HG03139 (cell line): ENCODE data around the gene SAYSD1.

Experiments
- ATAC-seq: cut with Tn5 transposase; IDR thresholded peaks from one replicate; pipeline ENCODE4 v1.9.1; 2021; ENCODE audit not compliant: unreplicated experiment

SAYSD1 gene

DNA sequence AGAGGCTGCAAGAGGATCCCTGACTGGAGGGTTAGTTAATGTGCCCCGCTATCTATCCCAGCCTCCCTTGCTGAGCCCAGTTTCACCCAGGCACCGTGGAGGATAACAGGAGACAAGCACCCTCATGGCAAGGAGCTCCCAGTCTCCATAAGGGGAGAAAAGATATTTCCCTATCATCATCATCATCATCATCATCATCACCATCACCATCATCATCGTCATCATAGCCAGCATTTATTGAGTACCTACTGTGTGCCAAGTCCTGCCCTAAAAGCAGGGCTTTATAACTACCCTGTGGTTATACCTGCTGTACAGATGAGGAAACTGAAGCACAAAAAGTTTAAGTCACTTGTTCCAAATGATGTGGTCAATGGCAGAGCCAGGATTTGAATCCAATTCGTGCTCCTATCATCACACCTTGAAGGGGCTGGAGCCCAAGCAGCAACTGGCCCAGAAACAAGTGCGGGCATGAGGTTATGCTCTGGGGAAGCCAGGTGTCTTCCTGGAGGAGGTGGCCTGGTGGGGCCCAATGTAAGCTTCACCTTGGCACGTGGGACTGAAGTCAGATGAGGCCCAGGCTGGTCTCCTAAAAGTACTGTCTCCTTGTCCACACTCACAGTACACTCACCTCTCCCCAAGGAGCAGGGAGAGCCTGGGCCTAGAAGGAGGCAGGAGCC lies 56.4 kb downstream of the SAYSD1 start:
- no peak for ATAC-seq

DNA sequence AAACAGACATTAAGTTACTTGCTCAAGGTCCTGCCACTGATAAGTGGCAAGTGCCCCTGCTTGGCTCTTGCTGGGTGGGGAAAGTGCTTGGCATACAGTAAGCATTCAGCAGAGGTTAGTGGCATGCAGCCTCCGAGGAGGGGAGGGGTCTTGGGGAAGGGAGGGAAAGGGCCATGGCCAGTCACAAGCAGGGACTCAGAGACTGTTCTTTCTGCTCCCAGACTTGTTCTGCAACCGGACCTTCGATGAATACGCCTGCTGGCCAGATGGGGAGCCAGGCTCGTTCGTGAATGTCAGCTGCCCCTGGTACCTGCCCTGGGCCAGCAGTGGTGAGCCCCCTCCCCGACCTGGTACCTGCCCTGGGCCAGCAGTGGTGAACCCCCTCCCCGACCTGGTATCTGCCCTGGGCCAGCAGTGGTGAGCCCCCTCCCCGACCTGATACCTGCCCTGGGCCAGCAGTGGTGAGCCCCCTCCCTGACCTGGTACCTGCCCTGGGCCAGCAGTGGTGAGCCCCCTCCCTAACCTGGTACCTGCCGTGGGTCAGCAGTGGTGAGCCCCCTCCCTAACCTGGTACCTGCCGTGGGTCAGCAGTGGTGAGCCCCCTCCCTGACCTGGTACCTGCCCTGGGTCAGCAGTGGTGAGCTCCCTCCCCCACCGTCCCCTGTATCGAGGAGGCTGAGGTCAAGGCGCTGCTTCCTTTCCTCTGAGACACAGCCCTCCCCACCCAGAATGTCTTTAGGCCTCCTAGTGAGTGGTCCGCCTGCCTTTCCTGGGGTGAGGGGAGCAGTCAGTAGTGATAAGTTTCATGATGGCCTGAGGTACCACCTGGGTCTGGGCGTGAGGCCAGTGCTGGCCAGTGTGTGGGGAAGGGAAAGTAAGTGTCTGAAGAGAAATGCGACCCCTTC lies 57.5 kb downstream of the SAYSD1 start:
- ATAC-seq = no peak

DNA sequence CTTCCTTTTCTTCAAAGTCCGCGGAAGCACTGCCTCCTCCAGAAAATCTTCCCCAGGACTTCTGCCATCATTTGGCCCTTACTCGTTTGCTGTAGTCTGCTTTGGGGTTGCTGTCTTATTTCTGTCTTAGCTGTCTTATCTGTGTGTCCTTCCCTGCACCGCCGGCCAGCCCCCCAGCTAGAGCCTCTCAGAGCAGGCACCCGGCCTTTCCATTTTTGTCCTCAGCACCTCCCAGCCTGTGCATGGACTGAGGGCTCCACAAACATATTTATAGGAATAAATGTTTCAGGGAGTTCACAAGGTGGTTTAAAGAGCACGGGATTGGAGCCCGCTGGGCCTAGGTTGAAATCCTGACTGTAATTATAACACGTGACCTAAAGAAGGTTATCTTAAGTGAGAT lies 58.3 kb downstream of the SAYSD1 start:
- no peak for ATAC-seq

DNA sequence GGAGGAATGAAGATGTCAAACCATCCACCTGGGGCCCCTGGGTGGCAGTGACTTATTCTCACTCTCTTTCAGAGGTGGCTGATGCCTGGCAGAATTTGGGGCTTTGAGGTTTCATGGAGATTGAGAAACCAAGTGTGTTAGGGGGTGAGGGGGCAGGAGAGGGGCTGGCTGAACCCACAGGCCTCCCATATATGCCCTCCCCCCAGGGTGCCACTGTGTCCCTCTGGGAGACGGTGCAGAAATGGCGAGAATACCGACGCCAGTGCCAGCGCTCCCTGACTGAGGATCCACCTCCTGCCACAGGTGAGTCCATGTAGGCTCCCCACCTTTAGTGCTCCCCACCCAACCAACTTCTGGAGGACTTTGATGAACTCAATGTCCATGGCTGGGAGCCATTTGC lies 58.8 kb downstream of the SAYSD1 start:
- no peak for ATAC-seq

DNA sequence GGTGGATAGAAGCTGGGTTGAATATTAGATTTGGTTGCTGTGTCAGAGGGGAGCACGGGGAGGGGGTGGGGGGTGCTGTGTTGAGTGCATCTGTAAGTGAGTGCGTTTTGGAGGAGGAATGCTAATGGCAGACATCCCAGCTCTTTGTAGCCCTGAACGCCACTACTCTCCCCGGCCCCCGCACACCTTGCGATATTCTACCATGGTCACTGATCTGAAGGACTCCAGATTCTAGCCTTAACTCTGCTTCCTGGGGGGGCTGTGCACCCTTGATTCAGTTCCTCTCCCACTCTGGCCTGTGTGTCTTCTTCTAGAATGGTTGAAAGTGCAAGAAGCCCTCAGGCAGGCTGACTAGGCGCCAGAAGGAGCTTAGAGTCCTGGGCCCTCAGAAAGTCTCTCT lies 59.3 kb downstream of the SAYSD1 start:
- ATAC-seq = no peak

DNA sequence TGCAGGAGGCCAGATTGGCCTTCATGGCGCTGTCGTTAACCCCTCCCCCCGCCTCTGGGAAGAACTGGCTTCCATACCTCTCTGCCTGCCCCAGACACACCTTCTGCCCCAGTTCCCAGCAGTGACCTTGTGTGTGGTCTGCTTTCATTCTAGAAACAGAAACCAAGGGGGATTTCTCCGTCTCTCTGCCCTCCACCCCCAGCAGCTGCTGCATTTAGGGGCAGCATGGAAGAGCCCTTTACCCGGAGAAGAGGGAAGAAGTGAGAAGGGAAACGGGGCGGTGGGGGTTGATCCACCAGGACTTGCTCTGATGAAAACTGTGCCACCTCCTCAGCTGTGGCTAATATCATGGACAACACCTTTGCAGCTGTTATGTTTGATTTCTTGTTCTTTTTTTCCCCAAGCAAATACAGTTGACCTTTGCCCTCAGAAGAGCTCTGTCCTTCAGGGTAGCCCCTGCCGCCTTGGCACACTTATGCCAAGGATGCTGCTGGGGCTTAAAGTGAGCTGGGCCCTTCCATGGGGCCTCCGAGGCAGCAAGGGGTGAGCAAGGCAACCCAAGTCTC lies 60.3 kb downstream of the SAYSD1 start:
- no peak for ATAC-seq
